Neuronal stem cell (in vitro differentiated cells): Measurements from ENCODE around the gene GAS2L1.

Experiments used
- DNase-seq: peaks from one replicate; pipeline ENCODE4 v3.0.0-alpha.2; 2013; ENCODE audit warnings: low spot score
- H2AFZ ChIP-seq: one replicate; pipeline ENCODE4 v1.6.1; 2013; ENCODE audit warnings: mild to moderate bottlenecking, low read length, inconsistent platforms
- H2AK5ac ChIP-seq: 2 replicates; pipeline ENCODE4 v1.6.1; 2013; ENCODE audit warnings: low read depth, mild to moderate bottlenecking, inconsistent platforms, low read length, moderate library complexity, mixed read lengths
- H2BK120ac ChIP-seq: 2 replicates; pipeline ENCODE4 v1.6.1; 2013; ENCODE audit warnings: low read depth, mild to moderate bottlenecking, inconsistent platforms, low read length, moderate library complexity, mixed read lengths
- H2BK12ac ChIP-seq: one replicate; pipeline ENCODE4 v1.6.1; 2013; ENCODE audit warnings: low read length, inconsistent platforms
- H2BK15ac ChIP-seq: 2 replicates; pipeline ENCODE4 v1.6.1; 2013; ENCODE audit warnings: mild to moderate bottlenecking, low read length, inconsistent platforms, mixed read lengths
- H2BK5ac ChIP-seq: one replicate; pipeline ENCODE4 v1.6.1; 2013; ENCODE audit warnings: inconsistent platforms, mild to moderate bottlenecking, low read length, moderate library complexity
- H3K14ac ChIP-seq: one replicate; pipeline ENCODE4 v1.6.1; 2013; ENCODE audit warnings: low read length, inconsistent platforms
- H3K18ac ChIP-seq: 2 replicates; pipeline ENCODE4 v1.6.1; 2013; ENCODE audit warnings: low read length, inconsistent platforms
- H3K23ac ChIP-seq: 2 replicates; pipeline ENCODE4 v1.6.1; 2013; ENCODE audit warnings: low read depth, mild to moderate bottlenecking, mixed read lengths, low read length, inconsistent platforms; ENCODE audit not compliant: poor library complexity
- H3K27ac ChIP-seq: replicated peaks from 3 replicates; pipeline ENCODE4 v1.5.1; 2013; ENCODE audit warnings: low read length, inconsistent platforms
- H3K27me3 ChIP-seq, 3 experiments: 2 replicates each; pipeline ENCODE4 v1.6.1; 2013; ENCODE audit warnings: low read length in 3 of 3, mild to moderate bottlenecking in 2 of 3, inconsistent platforms in 1 of 3, low read depth in 1 of 3, mixed read lengths in 1 of 3, moderate library complexity in 1 of 3; ENCODE audit not compliant: control insufficient read depth in 3 of 3, insufficient read depth in 3 of 3
- H3K36me3 ChIP-seq, 2 donors: replicated peaks in 1 of 2; 2 replicates each; pipeline ENCODE4 v1.6.1; 2013; ENCODE audit warnings: low read length in 2 of 2; ENCODE audit not compliant: control insufficient read depth in 2 of 2, insufficient read depth in 2 of 2
- H3K4ac ChIP-seq: 2 replicates; pipeline ENCODE4 v1.6.1; 2013; ENCODE audit warnings: inconsistent platforms, mild to moderate bottlenecking, low read length, moderate library complexity
- H3K4me1 ChIP-seq, 2 donors: 1 replicate in 1 of 2; 2 replicates in 1 of 2; pipeline ENCODE4 v1.6.1; 2013; ENCODE audit warnings: low read length in 2 of 2, low read depth in 1 of 2; ENCODE audit not compliant: control insufficient read depth in 2 of 2, insufficient read depth in 1 of 2
- H3K4me2 ChIP-seq: one replicate; pipeline ENCODE4 v1.6.1; 2013; ENCODE audit warnings: mild to moderate bottlenecking, low read length, inconsistent platforms; ENCODE audit not compliant: insufficient read depth, poor library complexity, severe bottlenecking
- H3K4me3 ChIP-seq, 2 donors: 2 replicates each; pipeline ENCODE4 v1.5.1; 2013; ENCODE audit warnings: low read length in 2 of 2, mild to moderate bottlenecking in 2 of 2, inconsistent platforms in 1 of 2, moderate library complexity in 1 of 2
- H3K79me1 ChIP-seq: one replicate; pipeline ENCODE4 v1.6.1; 2013; ENCODE audit warnings: low read depth, mild to moderate bottlenecking, inconsistent platforms, low read length, moderate library complexity
- H3K9ac ChIP-seq: one replicate; pipeline ENCODE4 v1.6.1; 2013; ENCODE audit warnings: mild to moderate bottlenecking, low read depth, low read length, inconsistent platforms; ENCODE audit not compliant: poor library complexity
- H3K9me3 ChIP-seq, 2 donors: replicated peaks in 1 of 2; 2 replicates each; pipeline versions ENCODE3 to v1.6.1; 2013; ENCODE audit warnings: low read length in 2 of 2, mild to moderate bottlenecking in 2 of 2, inconsistent platforms in 1 of 2, low read depth in 1 of 2, mixed read lengths in 1 of 2, moderate library complexity in 1 of 2; ENCODE audit not compliant: control insufficient read depth in 2 of 2, insufficient read depth in 1 of 2
- H4K8ac ChIP-seq: one replicate; pipeline ENCODE4 v1.6.1; 2013; ENCODE audit warnings: low read depth, mild to moderate bottlenecking, inconsistent platforms, low read length, moderate library complexity
- H4K91ac ChIP-seq: one replicate; pipeline ENCODE4 v1.6.1; 2013; ENCODE audit warnings: low read length, low read depth, mild to moderate bottlenecking, inconsistent platforms; ENCODE audit not compliant: poor library complexity
- WGBS, 2 donors: extraction: QIAGEN DNeasy Blood & Tissue Kit; methylation state at CpG; one replicate each; pipeline ENCODE4 v1.1.7; 2013; ENCODE audit warnings: missing lambda C conversion rate in 2 of 2, mixed read lengths in 1 of 2; ENCODE audit not compliant: insufficient read length in 2 of 2, insufficient replicate concordance in 1 of 2; ENCODE audit errors: extremely low coverage in 2 of 2; 5-methylcytosine and 5-hydroxymethylcytosine counted together

GAS2L1 gene

GRCh38 chr22:29309332-29310064 is 3.0 kb downstream of the GAS2L1 start:
- H3K23ac ChIP-seq, result no peak overlapping the region
- H3K4ac ChIP-seq, result no peak overlapping the region
- no peak overlapping the region for H4K91ac ChIP-seq
- H3K4me1 ChIP-seq, result peaks cover 25 to 28% of the 10 kb centered on the region in 2 donors
- H3K27ac ChIP-seq, result no peak overlapping the region
- peak overlapping the region; percentile 28 for H2BK120ac ChIP-seq
- no peak overlapping the region for H3K4me3 ChIP-seq
- peaks cover 0 to 5% of the 10 kb centered on the region in 2 donors for H3K9me3 ChIP-seq
- H2BK5ac ChIP-seq, result peak overlapping the region; percentile 87
- H3K4me2 ChIP-seq, result no peak overlapping the region
- H3K18ac ChIP-seq, result peak overlapping the region; percentile 74
- peak overlapping the region; percentile 78 for H2AK5ac ChIP-seq
- H4K8ac ChIP-seq, result no peak overlapping the region
- DNase-seq, result no peak
- no peak overlapping the region for H2BK12ac ChIP-seq
- no CpG with 5 or more reads among the region's 21 CpGs for WGBS, 2 donors
- H3K79me1 ChIP-seq, result peaks cover 4% of the 10 kb centered on the region
- H2BK15ac ChIP-seq, result no peak overlapping the region
- no peak overlapping the region for H3K9ac ChIP-seq
- no peaks in the 10 kb centered on the region for H3K36me3 ChIP-seq
- H3K27me3 ChIP-seq, result peaks cover 13 to 23% (median 17%) of the 10 kb centered on the region in 3 experiments
- H2AFZ ChIP-seq, result no peak overlapping the region
- peak overlapping the region; percentile 43 for H3K14ac ChIP-seq

- Histone ChIP-seq H3K4ac (no peak overlapping the region), H2AK5ac (peak overlapping the region; percentile 3), H2BK12ac (peak overlapping the region; percentile 78), H3K27me3 (peaks cover 20 to 31% (median 25%) of the 10 kb centered on the region in 3 experiments), H3K79me1 (peaks cover 4% of the 10 kb centered on the region), H2BK120ac (peak overlapping the region; percentile 37), H4K8ac (no peak overlapping the region), H3K23ac (no peak overlapping the region), H3K9me3 (peaks cover 0 to 5% of the 10 kb centered on the region in 2 donors), H3K36me3 (no peaks in the 10 kb centered on the region), H3K4me3 (peak overlapping the region in 1 of 2 donors; percentile 12), H2AFZ (no peak overlapping the region), H3K14ac (peak overlapping the region; percentile 10), H4K91ac (peak overlapping the region; percentile 34), H2BK15ac (peak overlapping the region; percentile 49), H3K18ac (peak overlapping the region; percentile 84), H3K9ac (no peak overlapping the region), H3K4me1 (peaks cover 25 to 31% of the 10 kb centered on the region in 2 donors), H2BK5ac (no peak overlapping the region), H3K27ac (no peak overlapping the region), H3K4me2 (no peak overlapping the region)
- no peak for DNase-seq
- no CpG with 5 or more reads among the region's 28 CpGs for WGBS, 2 donors
Observed at GRCh38 chr22:29310065-29310862, 3.8 kb downstream of the GAS2L1 start.

- WGBS, 2 donors, result no CpG with 5 or more reads among the region's 18 CpGs
Observed at GRCh38 chr22:29310863-29311339, 4.5 kb downstream of the GAS2L1 start.

More at GRCh38 chr22:29310863-29311339, 4.5 kb downstream of the GAS2L1 start:
- peak overlapping the region; percentile 37 for H2BK120ac ChIP-seq
- H3K14ac ChIP-seq, result no peak overlapping the region
- peak overlapping the region; percentile 34 for H4K91ac ChIP-seq
- peaks cover 23 to 30% of the 10 kb centered on the region in 2 donors for H3K4me1 ChIP-seq
- no peak overlapping the region for H3K9ac ChIP-seq
- H2AK5ac ChIP-seq, result peak overlapping the region; percentile 89
- DNase-seq, result peak; percentile 81
- H2BK15ac ChIP-seq, result peak overlapping the region; percentile 49
- no peak overlapping the region for H3K27ac ChIP-seq
- H3K4me2 ChIP-seq, result peak overlapping the region; percentile 38
- H3K4ac ChIP-seq, result no peak overlapping the region
- no peaks in the 10 kb centered on the region for H3K36me3 ChIP-seq
- H3K18ac ChIP-seq, result peak overlapping the region; percentile 84
- H3K9me3 ChIP-seq, result peaks cover 0 to 5% of the 10 kb centered on the region in 2 donors
- H3K4me3 ChIP-seq, result peak overlapping the region in 1 of 2 donors; percentile 12
- peak overlapping the region; percentile 15 for H2AFZ ChIP-seq
- H3K79me1 ChIP-seq, result peaks cover 4% of the 10 kb centered on the region
- peaks cover 26 to 34% (median 29%) of the 10 kb centered on the region in 3 experiments for H3K27me3 ChIP-seq
- peak overlapping the region; percentile 47 for H2BK5ac ChIP-seq
- H3K23ac ChIP-seq, result no peak overlapping the region
- peak overlapping the region; percentile 78 for H2BK12ac ChIP-seq
- H4K8ac ChIP-seq, result no peak overlapping the region
